CD14-positive monocyte (primary cell): ENCODE measurements around the gene KRT38. TPM values are rescaled to one million over a fixed set of nuclear protein-coding genes. Genes with fewer than 3 reads are reported as not detected.
A peak's percentile ranks its signal among the peaks of the same experiment; 100 is the strongest.

Experiments
- DNase-seq, 3 donors: peaks; one replicate each; pipeline ENCODE4 v3.0.0-alpha.2; 2011 to 2022
- H2AFZ ChIP-seq: 2 replicates; pipeline ENCODE4 v1.6.0; 2012; ENCODE audit warnings: mild to moderate bottlenecking, low read depth, low read length, inconsistent platforms; ENCODE audit not compliant: insufficient read depth, poor library complexity, severe bottlenecking
- H3K27ac ChIP-seq, 2 donors: 1 replicate in 1 of 2; 2 replicates in 1 of 2; pipeline ENCODE4 v1.5.1; 2012 to 2013; ENCODE audit warnings: low read length in 2 of 2, control low read depth in 1 of 2, inconsistent platforms in 1 of 2, low read depth in 1 of 2, mild to moderate bottlenecking in 1 of 2
- H3K27me3 ChIP-seq, 2 donors: one replicate each; pipeline versions ENCODE4 v1.6.0 to v1.6.1; 2011 to 2013; ENCODE audit warnings: low read length in 2 of 2; ENCODE audit not compliant: control insufficient read depth in 2 of 2, insufficient read depth in 2 of 2
- H3K36me3 ChIP-seq, 2 donors: replicated peaks in 1 of 2; 1 replicate in 1 of 2; 2 replicates in 1 of 2; pipeline versions ENCODE4 v1.5.1 to v1.6.1; 2012 to 2013; ENCODE audit warnings: low read length in 2 of 2, control low read depth in 1 of 2, inconsistent platforms in 1 of 2, mild to moderate bottlenecking in 1 of 2; ENCODE audit not compliant: insufficient read depth in 2 of 2, control insufficient read depth in 1 of 2
- H3K4me1 ChIP-seq, 2 donors: 1 replicate in 1 of 2; 2 replicates in 1 of 2; pipeline versions ENCODE4 v1.5.1 to v1.6.1; 2012 to 2013; ENCODE audit warnings: low read length in 2 of 2, control low read depth in 1 of 2, inconsistent platforms in 1 of 2, mild to moderate bottlenecking in 1 of 2, moderate library complexity in 1 of 2; ENCODE audit not compliant: insufficient read depth in 2 of 2, control insufficient read depth in 1 of 2
- H3K4me2 ChIP-seq: replicated peaks from 2 replicates; pipeline ENCODE3; 2012; ENCODE audit warnings: low read length, moderate library complexity, mild to moderate bottlenecking; ENCODE audit not compliant: poor library complexity, severe bottlenecking; ENCODE audit errors: extremely low read depth
- H3K4me3 ChIP-seq, 3 experiments: fragments of 200-600 bp in 1 of 3; sonication (generic) in 1 of 3; replicated peaks in 1 of 3; 1 replicate in 2 of 3; 2 replicates in 1 of 3; pipeline ENCODE4 v1.5.1; 2011 to 2013; ENCODE audit warnings: low read length in 3 of 3, mild to moderate bottlenecking in 3 of 3, control low read depth in 2 of 3, low read depth in 2 of 3, inconsistent platforms in 1 of 3, moderate library complexity in 1 of 3
- H3K79me2 ChIP-seq: 2 replicates; pipeline ENCODE4 v1.6.0; 2012; ENCODE audit warnings: mild to moderate bottlenecking, control low read depth, inconsistent platforms, low read length, moderate library complexity; ENCODE audit not compliant: insufficient read depth
- H3K9ac ChIP-seq: 2 replicates; pipeline ENCODE4 v1.6.0; 2017; ENCODE audit warnings: low read length, mild to moderate bottlenecking; ENCODE audit not compliant: insufficient read depth, poor library complexity, severe bottlenecking
- H3K9me3 ChIP-seq, 2 donors: replicated peaks in 1 of 2; 1 replicate in 1 of 2; 2 replicates in 1 of 2; pipeline versions ENCODE4 v1.5.1 to v1.6.1; 2012 to 2013; ENCODE audit warnings: low read length in 2 of 2, control low read depth in 1 of 2; ENCODE audit not compliant: control insufficient read depth in 1 of 2, insufficient read depth in 1 of 2
- H4K20me1 ChIP-seq: 2 replicates; pipeline ENCODE4 v1.6.0; 2012; ENCODE audit warnings: mild to moderate bottlenecking, low read length, control low read depth, moderate library complexity; ENCODE audit not compliant: insufficient read depth
- H3K27ac Mint-ChIP-seq, 7 donors: one replicate each; pipeline ENCODE4 v1.8.0; 2020; ENCODE audit warnings: mild to moderate bottlenecking in 7 of 7, mixed read lengths in 7 of 7, moderate library complexity in 6 of 7, inconsistent platforms in 2 of 7
- H3K27me3 Mint-ChIP-seq, 3 donors: one replicate each; pipeline ENCODE4 v1.8.0; 2021 to 2022; ENCODE audit warnings: low read depth in 3 of 3, mild to moderate bottlenecking in 3 of 3, mixed read lengths in 3 of 3, moderate library complexity in 3 of 3, inconsistent platforms in 1 of 3
- H3K36me3 Mint-ChIP-seq, 2 donors: one replicate each; pipeline ENCODE4 v1.8.0; 2020; ENCODE audit warnings: mixed read lengths in 2 of 2, inconsistent platforms in 1 of 2, mild to moderate bottlenecking in 1 of 2
- H3K4me1 Mint-ChIP-seq: one replicate; pipeline ENCODE4 v1.8.0; 2020; ENCODE audit warnings: mild to moderate bottlenecking, mixed read lengths
- H3K4me3 Mint-ChIP-seq, 2 donors: one replicate each; pipeline ENCODE4 v1.8.0; 2020; ENCODE audit warnings: mild to moderate bottlenecking in 2 of 2, mixed read lengths in 2 of 2, moderate library complexity in 1 of 2
- H3K9me3 Mint-ChIP-seq, 7 donors: one replicate each; pipeline ENCODE4 v1.8.0; 2020 to 2022; ENCODE audit warnings: mixed read lengths in 7 of 7, mild to moderate bottlenecking in 6 of 7, moderate library complexity in 6 of 7, inconsistent platforms in 2 of 7
- WGBS: methylation state at CpG from one replicate; pipeline ENCODE4 v1.1.5; 2013; ENCODE audit warnings: missing lambda C conversion rate; ENCODE audit not compliant: insufficient coverage; 5-methylcytosine and 5-hydroxymethylcytosine counted together
- intact Hi-C, 2 donors: fragments of 100-400 bp; cut with micrococcal nuclease; formaldehyde crosslinking; loops; one replicate each; pipeline versions ENCODE4 v1.15.0 to v1.15.1; 2023
- polyA plus RNA-seq, 3 donors: library from polyadenylated mRNA; depleted of rRNA in 1 of 3; unstranded in 2 of 3; stranded (reverse) in 1 of 3; fragments of 300-500 nt in 2 of 3; fragments of >200 nt in 1 of 3; fragmentation: Illumina TruSeq in 2 of 3; gene quantifications; 1 replicate in 2 of 3; 2 replicates in 1 of 3; pipeline ENCODE4 v1.2.3, GENCODE V29; 2012 to 2021
- TF ChIP-seq, protein P1 (sequence below): fragments of 200-600 bp; IDR thresholded peaks from one replicate; pipeline ENCODE4 v1.8.0; 2022; ENCODE audit warnings: antibody characterized with exemption, mild to moderate bottlenecking

The KRT38 gene
- polyA plus RNA-seq, 3 donors, result not detected

DNA sequence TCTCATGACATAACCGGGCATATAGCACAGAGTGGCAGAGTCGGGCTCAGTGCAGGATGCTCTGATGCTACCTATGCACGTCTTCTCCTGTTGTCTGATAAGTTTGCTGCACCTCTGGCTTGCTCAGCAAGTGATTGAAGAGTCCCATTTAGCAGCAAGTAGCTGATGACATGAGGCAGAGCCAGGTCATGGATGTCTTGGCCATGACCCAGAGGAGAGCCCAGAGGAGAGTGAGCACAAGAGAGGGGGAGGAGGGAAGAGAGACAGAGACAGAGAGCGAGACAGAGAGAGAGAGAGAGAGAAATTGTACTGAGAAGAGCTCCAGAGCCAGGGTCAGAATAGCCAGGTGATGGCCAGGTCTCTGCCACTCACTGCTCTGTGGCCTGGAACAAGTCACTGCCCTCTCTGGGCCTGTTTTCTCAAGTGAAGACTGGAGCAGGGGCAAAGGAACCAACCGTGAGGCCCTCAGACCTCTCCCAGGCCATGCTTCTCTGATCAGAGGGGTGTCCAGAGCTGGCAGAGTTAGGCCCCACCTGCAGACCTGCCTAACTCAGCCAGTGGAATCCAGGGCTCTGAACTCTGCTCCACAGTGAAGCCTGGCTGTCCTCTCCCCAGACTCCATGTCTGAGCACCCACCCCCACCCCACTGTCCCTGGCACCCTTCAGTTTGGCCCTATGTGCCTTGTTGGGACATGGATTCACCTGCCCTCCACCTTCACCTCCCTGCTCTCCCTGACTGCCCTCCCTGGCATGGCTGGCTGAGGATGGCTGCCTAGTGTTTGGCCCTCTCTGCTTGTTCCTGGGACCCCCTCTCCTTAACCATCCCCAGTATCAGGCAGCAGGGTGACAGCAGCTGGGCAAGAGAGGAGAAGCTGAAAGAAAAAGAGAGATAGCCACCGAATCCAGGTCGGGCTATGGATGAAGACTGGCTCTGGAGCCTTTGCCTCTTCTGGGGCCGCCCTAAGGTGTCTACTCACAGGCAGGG lies 44.4 kb upstream of the KRT38 start:
- Histone ChIP-seq H2AFZ (no peak overlapping the region), H3K4me2 (no peak overlapping the region), H3K79me2 (no peaks in the 10 kb centered on the region), H3K4me1 (peaks cover 14 to 21% of the 10 kb centered on the region in 2 donors), H3K36me3 (no peaks in the 10 kb centered on the region), H4K20me1 (no peaks in the 10 kb centered on the region), H3K4me3 (no peak overlapping the region), H3K9ac (no peak overlapping the region), H3K27me3 (no peaks in the 10 kb centered on the region), H3K9me3 (no peaks in the 10 kb centered on the region), H3K27ac (no peak overlapping the region)
- H3K4me3 Mint-ChIP-seq, result peak overlapping the region in 1 of 2 donors; percentile 13
- H3K27ac Mint-ChIP-seq, result no peak overlapping the region
- H3K9me3 Mint-ChIP-seq, result no peaks in the 10 kb centered on the region
- no peak for DNase-seq
- whole genome bisulfite sequencing, result 91% methylated on average over 8 of the region's 8 CpGs
- TF ChIP-seq, protein P1, sequence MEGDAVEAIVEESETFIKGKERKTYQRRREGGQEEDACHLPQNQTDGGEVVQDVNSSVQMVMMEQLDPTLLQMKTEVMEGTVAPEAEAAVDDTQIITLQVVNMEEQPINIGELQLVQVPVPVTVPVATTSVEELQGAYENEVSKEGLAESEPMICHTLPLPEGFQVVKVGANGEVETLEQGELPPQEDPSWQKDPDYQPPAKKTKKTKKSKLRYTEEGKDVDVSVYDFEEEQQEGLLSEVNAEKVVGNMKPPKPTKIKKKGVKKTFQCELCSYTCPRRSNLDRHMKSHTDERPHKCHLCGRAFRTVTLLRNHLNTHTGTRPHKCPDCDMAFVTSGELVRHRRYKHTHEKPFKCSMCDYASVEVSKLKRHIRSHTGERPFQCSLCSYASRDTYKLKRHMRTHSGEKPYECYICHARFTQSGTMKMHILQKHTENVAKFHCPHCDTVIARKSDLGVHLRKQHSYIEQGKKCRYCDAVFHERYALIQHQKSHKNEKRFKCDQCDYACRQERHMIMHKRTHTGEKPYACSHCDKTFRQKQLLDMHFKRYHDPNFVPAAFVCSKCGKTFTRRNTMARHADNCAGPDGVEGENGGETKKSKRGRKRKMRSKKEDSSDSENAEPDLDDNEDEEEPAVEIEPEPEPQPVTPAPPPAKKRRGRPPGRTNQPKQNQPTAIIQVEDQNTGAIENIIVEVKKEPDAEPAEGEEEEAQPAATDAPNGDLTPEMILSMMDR, result no peak
- H3K36me3 Mint-ChIP-seq, result no peaks in the 10 kb centered on the region
- peaks cover 2 to 7% (median 6%) of the 10 kb centered on the region in 3 donors for H3K27me3 Mint-ChIP-seq
- peaks cover 18% of the 10 kb centered on the region for H3K4me1 Mint-ChIP-seq
- intact Hi-C loops, result loop anchor here in 1 of 2 donors (5.0 kb wide), 1 partner anchor 62 kb away; no protein-coding TSS in a partner anchor

DNA sequence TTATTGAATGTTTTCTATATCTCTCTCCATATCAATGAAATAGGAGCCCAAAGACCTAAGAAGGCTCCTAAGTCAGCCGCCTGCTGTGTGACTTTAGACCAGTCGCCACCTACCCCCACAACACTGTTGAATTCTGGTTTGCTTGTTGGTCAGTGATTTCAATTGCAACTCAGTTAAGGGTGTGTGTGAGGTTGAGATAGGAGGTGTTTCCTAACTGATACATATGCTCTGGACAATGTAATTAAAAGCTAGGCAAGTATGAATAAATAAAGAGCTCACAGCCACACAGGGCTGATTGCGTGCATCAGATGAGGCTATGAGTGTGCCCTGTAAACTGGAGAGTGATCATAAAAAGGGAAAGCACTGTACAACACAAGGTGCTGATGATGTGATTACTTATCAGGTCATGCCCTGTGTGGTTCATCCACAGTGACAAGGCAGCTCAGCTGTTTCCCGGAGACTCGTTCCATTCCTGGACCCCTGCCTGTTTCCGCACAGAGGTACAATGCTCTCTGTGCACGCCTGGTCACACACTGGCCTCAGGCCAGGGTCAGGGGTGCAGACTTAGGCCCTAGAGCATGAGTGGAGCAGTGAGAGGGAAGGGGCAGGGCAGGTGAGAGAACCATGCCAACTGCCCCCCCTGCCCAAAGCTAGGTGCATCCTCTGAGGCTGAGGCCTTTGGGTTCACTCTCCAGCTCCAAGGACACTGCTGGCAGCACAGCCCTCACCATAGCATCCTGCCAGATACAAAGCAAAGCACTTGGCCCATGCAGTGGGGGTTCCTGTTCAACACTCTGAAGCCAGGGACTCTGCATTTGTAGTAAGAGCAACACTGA lies 43.4 kb upstream of the KRT38 start:
- WGBS, result 90% methylated on average over 5 of the region's 7 CpGs
- intact Hi-C loops, result no loop called here

More for the DNA sequence above, 43.4 kb upstream of the KRT38 start:
- Histone ChIP-seq H3K4me2 (no peak overlapping the region), H4K20me1 (no peaks in the 10 kb centered on the region), H3K4me1 (peaks cover 12 to 17% of the 10 kb centered on the region in 2 donors), H2AFZ (no peak overlapping the region), H3K4me3 (no peak overlapping the region), H3K36me3 (no peaks in the 10 kb centered on the region), H3K9me3 (no peaks in the 10 kb centered on the region), H3K27ac (no peak overlapping the region), H3K27me3 (no peaks in the 10 kb centered on the region), H3K79me2 (no peaks in the 10 kb centered on the region), H3K9ac (no peak overlapping the region)
- H3K36me3 Mint-ChIP-seq, result no peaks in the 10 kb centered on the region
- TF ChIP-seq, protein P1, result no peak
- H3K4me1 Mint-ChIP-seq, result peaks cover 15% of the 10 kb centered on the region
- H3K4me3 Mint-ChIP-seq, result no peak overlapping the region
- H3K27ac Mint-ChIP-seq, result no peak overlapping the region
- no peaks in the 10 kb centered on the region for H3K9me3 Mint-ChIP-seq
- H3K27me3 Mint-ChIP-seq, result peaks cover 3 to 8% (median 6%) of the 10 kb centered on the region in 3 donors
- DNase-seq, result no peak
